HepG2 (cell line): ENCODE results near the gene ARHGEF40. TPM values are rescaled to one million over a fixed set of nuclear protein-coding genes. Genes with fewer than 3 reads are reported as not detected.

ENCODE experiments used
- AHR ChIP-seq: IDR thresholded peaks from 2 replicates; pipeline ENCODE4 v1.6.1; 2018; ENCODE audit warnings: missing genetic modification reagents, missing compliant biosample characterization
- HIVEP1 ChIP-seq: sonication (generic); formaldehyde crosslinking; IDR thresholded peaks from 2 replicates; pipeline ENCODE4 v1.4.0; 2020; ENCODE audit warnings: mild to moderate bottlenecking, missing genetic modification reagents
- IRF2 ChIP-seq: IDR thresholded peaks from 2 replicates; pipeline ENCODE4 v1.6.1; 2018; ENCODE audit warnings: missing genetic modification reagents, missing compliant biosample characterization
- KDM2A ChIP-seq: sonication (generic); formaldehyde crosslinking; IDR thresholded peaks from 2 replicates; pipeline ENCODE4 v1.4.0; 2020; ENCODE audit warnings: low read depth, missing genetic modification reagents, borderline replicate concordance
- LCORL ChIP-seq, 2 experiments: fragments of 450-650 bp in 1 of 2; sonication (generic) in 1 of 2; formaldehyde crosslinking in 1 of 2; IDR thresholded peaks; 2 replicates each; pipeline versions ENCODE4 v1.5.0 to v1.6.1; 2017 to 2020; ENCODE audit warnings: antibody characterized with exemption in 1 of 2, missing genetic modification reagents in 1 of 2
- MXD3 ChIP-seq: IDR thresholded peaks from 2 replicates; pipeline ENCODE4 v1.6.1; 2016; ENCODE audit warnings: mild to moderate bottlenecking, missing biosample characterization, missing genetic modification reagents
- PRDM10 ChIP-seq: sonication (generic); formaldehyde crosslinking; IDR thresholded peaks from 2 replicates; pipeline ENCODE4 v1.4.0; 2020; ENCODE audit warnings: low read depth, missing genetic modification reagents
- SP5 ChIP-seq: IDR thresholded peaks from 2 replicates; pipeline ENCODE4 v1.6.1; 2016; ENCODE audit warnings: low read depth, borderline replicate concordance
- THAP7 ChIP-seq: sonication (generic); formaldehyde crosslinking; IDR thresholded peaks from 2 replicates; pipeline ENCODE4 v1.8.1; 2023; ENCODE audit warnings: mild to moderate bottlenecking, missing genetic modification reagents
- ZBTB38 ChIP-seq: sonication (generic); formaldehyde crosslinking; IDR thresholded peaks from 2 replicates; pipeline ENCODE4 v1.5.1; 2020; ENCODE audit warnings: mild to moderate bottlenecking, missing genetic modification reagents
- ZFP91 ChIP-seq: sonication (generic); formaldehyde crosslinking; IDR thresholded peaks from 2 replicates; pipeline ENCODE4 v1.9.0; 2022; ENCODE audit warnings: missing genetic modification reagents, mild to moderate bottlenecking, borderline replicate concordance
- ZFY ChIP-seq: sonication (generic); formaldehyde crosslinking; IDR thresholded peaks from 2 replicates; pipeline ENCODE4 v1.4.0; 2020; ENCODE audit warnings: missing genetic modification reagents
- ZKSCAN1 ChIP-seq: fragments of 150-350 bp; IDR thresholded peaks from 2 replicates; pipeline ENCODE4 v1.6.1; 2014; ENCODE audit warnings: low read length
- ZNF234 ChIP-seq: sonication (generic); formaldehyde crosslinking; conservative IDR thresholded peaks from 2 replicates; pipeline ENCODE4 v1.5.1; 2020; ENCODE audit warnings: mild to moderate bottlenecking, missing genetic modification reagents
- ZNF264 ChIP-seq: sonication (generic); formaldehyde crosslinking; IDR thresholded peaks from 2 replicates; pipeline ENCODE4 v1.4.0; 2020; ENCODE audit warnings: missing genetic modification reagents
- ZNF547 ChIP-seq: sonication (generic); formaldehyde crosslinking; IDR thresholded peaks from 2 replicates; pipeline ENCODE4 v1.5.1; 2020; ENCODE audit warnings: mild to moderate bottlenecking, missing genetic modification reagents
- ZNF577 ChIP-seq: sonication (generic); formaldehyde crosslinking; IDR thresholded peaks from 2 replicates; pipeline ENCODE4 v1.4.0; 2020; ENCODE audit warnings: mild to moderate bottlenecking, low read depth, missing genetic modification reagents, borderline replicate concordance
- ZNF800 ChIP-seq: sonication (generic); formaldehyde crosslinking; IDR thresholded peaks from 2 replicates; pipeline ENCODE4 v1.4.0; 2020; ENCODE audit warnings: missing genetic modification reagents
- polyA plus RNA-seq, 8 experiments: library from polyadenylated mRNA; depleted of rRNA in 3 of 8; stranded (reverse) in 7 of 8; unstranded in 1 of 8; fragments of >200 nt; fragmentation: Illumina TruSeq in 4 of 8; extraction: Trizol in 4 of 8; gene quantifications; 2 replicates each; pipeline versions ENCODE4 v1.2.1 to v1.2.3, GENCODE V29; 2011 to 2016; ENCODE audit warnings: low read depth in 4 of 8, missing spikeins in 1 of 8, mixed read lengths in 1 of 8; ENCODE audit not compliant: insufficient read depth in 1 of 8
- total RNA-seq, 5 experiments: library from RNA; depleted of rRNA; stranded (reverse); fragments of >200 nt; fragmentation: Illumina TruSeq; extraction: Trizol; gene quantifications; 2 replicates each; pipeline ENCODE4 v1.2.3, GENCODE V29; 2016; ENCODE audit warnings: low read depth in 1 of 5

The ARHGEF40 gene
- total and polyA plus RNA-seq, 2 of the 13 experiments (the other 11 are each of a cell fraction or from before 2014, with no cell fraction given) = 28.1 to 78.1 TPM

- TF ChIP-seq ZNF800 (CRISPR knock-in tag) (peak; percentile 78; the same call in 1 of the 2 replicates), PRDM10 (CRISPR knock-in tag) (peak; percentile 1; the same call in 1 of the 2 replicates), ZFY (CRISPR knock-in tag) (peak; percentile 91), LCORL (IDR thresholded peaks at IDR 0.05) (no peak), LCORL (CRISPR knock-in tag; IDR thresholded peaks at IDR 0.05) (no peak), IRF2 (CRISPR knock-in tag) (0 out of 2 replicates have a peak, but pooled peaks have one; percentile 45), ZNF234 (no peak; the same call in 1 of the 2 replicates), ZNF577 (CRISPR knock-in tag) (no peak), ZFP91 (CRISPR knock-in tag) (peak; percentile 87), SP5 (peak; percentile 96), THAP7 (CRISPR knock-in tag) (peak; percentile 90), HIVEP1 (CRISPR knock-in tag) (peak; percentile 20; the same call in 1 of the 2 replicates), ZBTB38 (CRISPR knock-in tag) (peak; percentile 63; the same call in 1 of the 2 replicates), AHR (CRISPR knock-in tag) (peak; percentile 39; the same call in 1 of the 2 replicates), MXD3 (peak; percentile 36; the same call in 1 of the 2 replicates), ZNF264 (CRISPR knock-in tag) (peak; percentile 83; the same call in 1 of the 2 replicates), ZNF547 (CRISPR knock-in tag) (peak; percentile 53; the same call in 1 of the 2 replicates), KDM2A (CRISPR knock-in tag) (peak; percentile 84), ZKSCAN1 (0 out of 2 replicates have a peak, but pooled peaks have one; percentile 9)
Observed at GRCh38 chr14:21024585-21025370, 45.3 kb upstream of the ARHGEF40 start, which contains the start of gene NDRG2 (continued).
